Activated T-cell treated with anti-CD3 and anti-CD28 coated beads, Interleukin-2, amount 50 U/mL, for 48 hours (primary cell): Measurements from ENCODE around the gene TUSC7.

Source experiments
- DNase-seq, 2 experiments: peaks; one replicate each; pipeline ENCODE4 v3.0.0-alpha.2; 2020

TUSC7 gene

DNA sequence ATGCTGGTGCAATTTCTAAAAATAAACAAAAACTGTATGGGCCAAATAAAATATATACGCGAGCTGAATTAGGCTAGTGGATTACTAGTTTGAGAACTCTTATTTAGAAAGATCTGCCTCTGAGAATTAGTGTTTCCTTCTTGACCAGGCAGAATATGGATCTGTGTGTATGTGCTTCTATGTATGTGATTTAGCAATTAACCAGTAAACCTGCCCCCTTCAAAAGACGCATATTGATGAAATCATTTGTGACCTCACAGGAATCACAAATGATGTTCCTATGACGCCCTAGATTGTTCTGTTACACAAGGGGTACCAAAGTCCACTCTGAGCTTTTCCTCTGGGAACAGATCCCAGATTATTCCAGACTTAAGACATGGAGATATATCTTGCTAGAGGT is at the start of gene TUSC7:
TUSC7 (plus strand) TSS at position 301 of the 400 bp plus-strand sequence.
- no peak for DNase-seq

DNA sequence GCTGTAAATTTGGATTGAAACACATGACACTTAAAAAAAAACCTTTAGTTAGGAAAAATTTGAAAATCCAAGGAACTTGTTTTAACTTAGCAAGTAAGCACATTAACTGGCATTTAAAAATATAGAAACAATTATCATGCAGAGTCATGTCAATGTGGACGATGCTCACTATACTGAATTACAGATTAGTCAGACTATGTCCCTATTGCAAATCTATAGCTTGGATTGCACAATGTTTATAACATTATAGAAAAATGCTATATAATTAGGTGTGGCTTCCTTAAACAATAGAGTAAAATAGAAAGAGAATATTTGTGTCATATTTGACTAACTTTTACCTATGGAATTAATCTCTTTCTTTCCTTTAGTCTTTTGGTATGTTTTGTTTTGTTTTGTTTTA is 48.4 kb upstream of the TUSC7 start:
- no peak for DNase-seq

DNA sequence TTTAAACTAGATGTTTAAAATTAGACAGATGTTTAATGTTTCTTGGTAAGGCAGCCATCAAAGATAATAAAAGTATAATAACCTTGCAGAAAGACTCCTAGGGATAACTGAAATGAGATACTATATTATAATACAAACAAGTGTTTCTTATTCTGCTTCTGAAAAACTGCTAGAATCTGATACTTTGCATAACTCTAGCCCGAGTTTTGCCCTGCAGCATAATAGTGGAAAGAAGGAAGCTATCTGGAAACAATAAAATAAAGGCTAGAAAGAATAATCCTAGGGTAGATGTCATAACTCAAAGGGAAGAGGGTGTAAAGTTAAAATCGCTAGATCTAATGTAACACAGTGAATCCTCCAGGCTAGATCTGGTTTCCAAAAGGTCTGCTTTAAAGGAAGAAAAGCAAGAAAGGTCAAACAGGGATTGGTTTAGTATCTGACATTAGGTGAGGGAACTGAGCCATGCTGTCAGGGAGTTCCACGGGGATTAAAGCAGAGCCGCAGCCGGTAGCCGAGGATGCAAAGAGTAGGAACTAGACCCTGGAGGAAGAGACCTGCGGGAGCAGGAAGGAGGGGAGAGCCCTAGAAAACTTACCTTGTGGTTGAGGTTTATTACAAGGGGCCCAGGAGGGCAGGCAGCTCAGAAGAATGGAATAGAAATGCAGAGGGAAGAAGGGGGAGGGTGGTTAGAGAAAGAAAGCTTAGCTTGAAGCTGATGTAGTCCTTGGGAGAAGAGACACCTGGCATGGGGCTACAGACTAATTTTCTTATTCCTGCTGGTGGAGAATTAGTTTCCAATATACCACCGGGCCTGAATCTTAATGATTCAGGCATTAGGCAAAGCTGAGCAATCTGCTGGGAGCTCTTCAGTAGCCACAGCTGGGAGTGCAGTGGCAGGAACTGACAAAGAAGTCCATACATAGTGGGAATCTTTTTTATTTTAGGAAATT is 46.1 kb upstream of the TUSC7 start:
- DNase-seq = no peak

DNA sequence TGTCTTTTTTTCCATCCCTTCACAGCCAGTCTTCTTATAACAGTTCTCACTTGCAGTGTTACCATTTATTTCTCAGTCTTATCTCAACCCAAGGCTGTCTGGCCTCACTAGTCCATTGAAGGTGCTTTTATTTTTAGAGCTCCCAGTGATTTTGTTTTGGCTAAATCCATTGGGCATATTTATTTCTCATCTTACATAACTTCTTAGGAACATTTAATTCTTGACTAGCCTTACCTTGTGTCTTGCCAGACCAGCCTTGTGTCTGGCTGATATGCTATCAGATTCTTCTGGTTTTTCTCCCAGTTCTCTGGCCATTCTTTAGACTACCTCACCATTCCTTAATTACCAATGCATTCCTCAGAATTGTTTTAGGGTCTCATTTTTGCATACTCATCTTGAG is 42.3 kb upstream of the TUSC7 start:
- no peak for DNase-seq

DNA sequence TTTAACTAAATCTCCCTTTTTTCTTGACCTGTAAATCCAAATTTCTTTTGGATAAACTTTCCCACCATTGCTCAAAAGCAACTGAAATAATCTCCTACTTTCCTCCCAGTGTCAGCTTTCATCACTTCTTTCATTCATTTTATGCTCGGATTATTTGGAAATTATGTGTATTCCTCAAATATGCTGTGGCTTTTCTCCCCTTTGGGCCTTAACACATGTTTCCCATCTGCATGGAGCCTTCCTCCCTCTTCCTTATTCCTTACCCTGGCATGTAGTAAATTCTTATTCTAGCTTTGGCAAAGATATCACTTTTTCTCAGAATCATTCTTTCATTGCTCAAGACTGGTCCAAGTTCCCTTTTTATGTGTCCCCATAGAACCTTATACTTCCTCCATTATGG is 41.8 kb upstream of the TUSC7 start:
- DNase-seq = no peak

- no peak for DNase-seq
Measured at GRCh38 chr3:116669576-116669975, 40.0 kb upstream of the TUSC7 start.

DNA sequence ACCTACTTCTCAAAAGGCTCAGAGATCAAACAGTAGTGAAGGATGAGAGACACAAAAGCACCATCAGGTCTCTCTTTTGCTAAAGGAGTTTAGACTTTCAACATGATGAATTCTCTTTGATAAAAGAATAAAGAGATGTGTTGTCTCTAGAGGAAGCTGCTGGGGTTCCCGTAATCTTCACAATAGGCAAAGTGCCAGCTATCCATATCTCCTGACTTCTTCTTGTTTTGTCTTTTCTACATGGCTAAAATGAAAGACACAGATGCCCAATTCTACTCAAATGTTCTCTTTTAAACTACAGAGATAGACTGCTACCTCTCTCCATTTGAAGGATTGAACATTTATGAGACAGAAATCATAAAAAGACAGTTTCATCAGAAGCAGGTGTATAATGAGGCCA is 38.4 kb upstream of the TUSC7 start:
- DNase-seq = no peak

- no peak for DNase-seq
Measured at GRCh38 chr3:116678853-116679252, 30.7 kb upstream of the TUSC7 start.

- no peak for DNase-seq
Measured at GRCh38 chr3:116691041-116691440, 18.5 kb upstream of the TUSC7 start.

DNA sequence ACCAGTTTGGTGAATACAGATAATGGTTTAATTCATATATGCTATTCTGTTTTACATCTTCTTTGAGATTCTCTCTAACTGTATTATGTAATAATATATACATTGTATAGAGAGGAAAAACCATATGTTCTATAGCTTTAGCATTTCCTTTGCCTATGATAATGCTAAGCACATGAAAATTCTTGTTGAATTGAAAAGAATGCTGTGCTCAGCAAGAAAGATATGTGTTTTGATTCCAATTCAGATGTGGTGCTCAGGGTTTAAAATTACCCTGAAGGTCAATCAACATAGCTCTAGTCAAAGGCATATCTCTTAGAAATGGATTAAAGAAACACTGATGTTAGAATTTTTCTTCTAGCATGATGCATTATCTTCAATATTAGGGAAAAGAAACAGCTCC is 8.5 kb upstream of the TUSC7 start:
- DNase-seq = no peak

GRCh38 chr3:116702334-116702733 is 7.2 kb upstream of the TUSC7 start:
- no peak for DNase-seq

DNA sequence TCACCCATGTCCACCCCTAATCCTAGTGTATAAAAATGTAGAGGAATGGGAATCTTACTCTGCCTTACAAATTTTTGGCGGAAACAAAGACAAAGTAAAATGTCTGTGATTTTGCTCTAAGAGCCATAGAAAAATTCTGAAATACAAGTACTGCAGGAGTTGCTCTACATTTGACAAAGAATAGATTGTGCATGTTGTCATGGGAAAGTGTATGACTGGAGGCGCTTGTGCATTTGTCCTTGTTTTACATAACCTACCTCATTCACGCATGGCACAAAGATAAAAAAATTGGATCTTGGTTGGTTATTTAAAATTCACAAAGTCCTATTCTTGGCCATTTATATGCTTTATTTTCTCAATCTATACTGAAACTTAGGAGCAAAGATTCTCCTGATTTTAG is 2.0 kb upstream of the TUSC7 start:
- DNase-seq = no peak

- no peak for DNase-seq
Measured at GRCh38 chr3:116716490-116716889, 6.9 kb downstream of the TUSC7 start.

DNA sequence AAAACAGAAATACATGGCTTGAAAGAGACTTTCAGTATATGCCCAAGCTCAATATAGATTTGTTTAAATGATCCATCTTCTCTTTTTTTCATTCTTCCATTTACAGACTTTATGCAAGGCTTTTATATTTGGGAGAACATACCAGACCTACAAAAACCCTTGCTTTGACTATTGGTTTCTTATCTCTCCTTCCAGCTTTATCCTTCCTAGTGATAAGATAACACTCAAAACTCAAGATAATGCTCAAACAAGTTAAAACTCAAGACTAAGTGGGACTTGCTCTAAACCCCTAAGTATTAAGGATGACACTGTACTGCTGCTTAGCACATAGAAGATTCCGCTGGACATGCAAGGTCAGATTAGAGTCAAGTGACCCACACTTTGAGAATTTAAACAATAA is 8.0 kb downstream of the TUSC7 start:
- no peak for DNase-seq

DNA sequence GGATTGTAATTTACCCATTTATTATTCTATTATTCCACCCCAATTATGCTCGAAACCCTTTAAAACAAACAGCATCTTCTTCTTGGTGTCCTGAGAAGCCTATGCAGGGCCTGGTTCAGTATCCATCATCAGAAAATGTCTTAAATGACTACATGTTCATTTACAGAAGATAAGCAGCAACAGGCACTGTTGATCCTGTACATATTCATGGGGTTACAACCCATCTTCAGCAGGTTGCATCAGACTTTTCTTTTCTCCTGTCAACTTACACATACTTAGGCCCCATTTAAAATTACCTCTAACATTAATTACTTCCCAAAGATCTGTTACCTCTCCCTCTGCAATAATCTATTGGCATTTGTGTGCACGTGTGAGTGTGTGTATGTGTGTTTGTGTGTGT is 18.9 kb downstream of the TUSC7 start:
- DNase-seq = no peak

GRCh38 chr3:116734243-116734642 is 24.7 kb downstream of the TUSC7 start:
- DNase-seq = no peak

DNA sequence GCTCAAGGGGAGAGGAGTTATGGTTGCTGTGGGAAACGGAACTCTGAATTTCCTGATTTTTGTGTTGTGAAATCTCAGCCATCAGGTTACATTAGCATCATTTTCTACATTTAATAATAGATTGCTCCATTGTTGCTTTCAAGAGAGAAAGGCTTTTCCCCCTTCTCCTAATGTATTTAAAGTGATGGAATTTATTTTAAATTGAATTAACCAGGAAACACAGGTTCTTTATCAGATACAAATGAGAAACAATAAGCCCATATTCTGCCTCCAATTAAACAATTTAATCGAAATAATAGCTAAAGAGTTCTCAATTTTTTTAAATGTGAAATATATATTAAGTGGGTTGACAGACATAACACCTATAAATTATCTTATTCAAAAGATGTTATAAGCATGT is 30.1 kb downstream of the TUSC7 start:
- DNase-seq = no peak

DNA sequence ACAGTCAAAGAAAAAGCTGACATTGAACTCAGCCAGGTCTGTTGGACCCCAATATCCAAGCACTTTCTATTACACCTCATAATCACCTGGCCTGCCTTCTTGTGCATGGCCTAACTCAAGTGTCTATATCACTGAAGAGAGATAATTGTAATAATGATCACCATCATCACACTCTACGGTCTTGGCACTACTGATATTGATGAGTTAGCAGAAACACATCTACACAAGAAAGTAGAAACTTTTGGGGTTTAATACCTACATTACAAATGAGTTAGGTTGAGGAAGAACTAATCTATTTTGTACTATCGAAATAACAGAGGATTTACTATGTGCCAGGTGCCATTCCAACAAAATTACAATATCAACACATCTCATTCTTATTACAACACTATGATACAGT is 30.7 kb downstream of the TUSC7 start:
- DNase-seq = no peak

- DNase-seq = no peak
Measured at GRCh38 chr3:116741467-116741866, 31.9 kb downstream of the TUSC7 start.

DNA sequence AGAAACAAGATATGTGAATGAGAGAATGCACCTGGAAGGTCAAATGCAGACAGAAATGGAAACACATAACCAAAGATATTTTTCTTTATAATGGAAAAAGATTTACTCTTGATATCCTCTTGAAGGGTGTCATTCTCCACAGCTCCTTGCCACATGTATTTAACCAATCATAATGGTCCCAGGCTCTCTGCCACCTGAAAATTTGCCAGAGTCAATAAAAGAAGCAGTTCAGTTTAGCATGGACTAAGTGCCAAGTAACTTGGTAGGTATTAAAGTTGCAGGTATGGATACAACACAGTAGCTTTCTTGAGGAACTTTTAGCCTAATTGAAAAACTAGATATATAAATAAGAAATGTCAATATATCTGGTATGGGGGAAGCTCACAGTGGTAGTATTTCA is 33.5 kb downstream of the TUSC7 start:
- DNase-seq = no peak

GRCh38 chr3:116749388-116749787 is 39.8 kb downstream of the TUSC7 start:
- no peak for DNase-seq

GRCh38 chr3:116757315-116757714 is 47.7 kb downstream of the TUSC7 start:
- DNase-seq = no peak

- no peak for DNase-seq
Measured at GRCh38 chr3:116759316-116759715, 49.7 kb downstream of the TUSC7 start.
